PC-9 (cell line): ENCODE measurements around the gene PPY. TPM values are rescaled to one million over a fixed set of nuclear protein-coding genes. Genes with fewer than 3 reads are reported as not detected.

Experiments
- BruUV-seq: library from RNA; stranded (reverse); fragments of 400-500 nt; replicated peaks from 2 replicates; lab custom pipeline; 2021; lab: Mats Ljungman, UMichigan
- CTCF ChIA-PET: fragments of 300-600 bp; sonication (Branson Sonifier 250); formaldehyde crosslinking; loops from one replicate; lab custom pipeline; 2022; ENCODE audit warnings: antibody characterized with exemption; lab: Charles Lee
- POLR2A ChIA-PET: fragments of 300-600 bp; sonication (Branson Sonifier 250); formaldehyde crosslinking; loops from one replicate; lab custom pipeline; 2022; ENCODE audit warnings: antibody characterized with exemption; ENCODE audit not compliant: unreplicated experiment; lab: Charles Lee
- DNase-seq, 2 experiments: peaks; one replicate each; pipeline versions ENCODE4 v3.0.0 to v3.0.0-alpha.2; 2015 to 2022; ENCODE audit warnings: mixed read lengths in 1 of 2
- H2AFZ ChIP-seq: fragments of 200-600 bp; sonication (generic); 2 replicates; pipeline ENCODE4 v1.8.1; 2017; ENCODE audit warnings: antibody characterized with exemption
- H3F3A ChIP-seq: fragments of 200-600 bp; sonication (generic); 2 replicates; pipeline ENCODE4 v1.8.1; 2017; ENCODE audit warnings: antibody characterized with exemption, mild to moderate bottlenecking, low read depth; ENCODE audit not compliant: insufficient read depth
- H3K27ac ChIP-seq: fragments of 200-600 bp; sonication (generic); 2 replicates; pipeline ENCODE4 v1.6.1; 2016; ENCODE audit warnings: mixed run types
- H3K27me3 ChIP-seq: fragments of 200-600 bp; sonication (generic); 2 replicates; pipeline ENCODE4 v1.6.1; 2016; ENCODE audit warnings: low read depth, mixed run types; ENCODE audit not compliant: insufficient read depth
- H3K36me3 ChIP-seq: fragments of 200-600 bp; sonication (generic); 2 replicates; pipeline ENCODE4 v1.6.1; 2016; ENCODE audit warnings: low read depth, mixed run types
- H3K4me1 ChIP-seq: fragments of 200-600 bp; sonication (generic); replicated peaks from 2 replicates; pipeline ENCODE4 v1.6.1; 2016; ENCODE audit warnings: mixed run types; ENCODE audit not compliant: insufficient read depth
- H3K4me2 ChIP-seq: fragments of 200-600 bp; sonication (generic); 2 replicates; pipeline ENCODE4 v1.6.1; 2017; ENCODE audit warnings: mixed run types
- H3K4me3 ChIP-seq: fragments of 200-600 bp; sonication (generic); 2 replicates; pipeline ENCODE4 v1.6.1; 2016; ENCODE audit warnings: mixed run types
- H3K79me2 ChIP-seq: fragments of 200-600 bp; sonication (generic); 2 replicates; pipeline ENCODE4 v1.6.1; 2017; ENCODE audit warnings: low read depth, mixed run types
- H3K9me2 ChIP-seq: fragments of 200-600 bp; sonication (generic); 2 replicates; pipeline ENCODE4 v1.8.1; 2017; ENCODE audit warnings: mild to moderate bottlenecking; ENCODE audit not compliant: insufficient read depth
- H3K9me3 ChIP-seq: fragments of 200-600 bp; sonication (generic); 2 replicates; pipeline ENCODE4 v1.8.1; 2016; ENCODE audit warnings: low read depth; ENCODE audit not compliant: insufficient read depth
- H4K20me1 ChIP-seq: fragments of 200-600 bp; sonication (generic); 2 replicates; pipeline ENCODE4 v1.8.1; 2017; ENCODE audit not compliant: insufficient read depth
- CTCF ChIP-seq: fragments of 200-600 bp; sonication (generic); conservative IDR thresholded peaks from 2 replicates; pipeline ENCODE4 v1.6.1; 2017; ENCODE audit warnings: mixed run types, antibody characterized with exemption, mild to moderate bottlenecking, moderate library complexity
- EZH2 ChIP-seq: fragments of 200-600 bp; sonication (generic); IDR thresholded peaks from 2 replicates; pipeline ENCODE4 v1.8.0; 2017; ENCODE audit warnings: antibody characterized with exemption, low read depth
- intact Hi-C: fragments of 100-400 bp; cut with micrococcal nuclease; formaldehyde crosslinking; loops from one replicate; pipeline ENCODE4 v1.10.0; 2022; ENCODE audit not compliant: unreplicated experiment
- total RNA-seq: library from RNA; stranded (reverse); gene quantifications from 2 replicates; pipeline ENCODE4 v1.2.3, GENCODE V29; 2021

The PPY gene
- total RNA-seq, 1 experiment from 2014 or later, result not detected

- CTCF ChIA-PET, result no interaction called here
- Histone ChIP-seq H3K27me3 (peaks cover 7% of the 10 kb centered on the region; the same call in 1 of the 2 replicates), H3F3A (no peaks in the 10 kb centered on the region), H2AFZ (no peak overlapping the region), H3K27ac (no peak overlapping the region), H3K4me2 (no peak overlapping the region), H3K9me3 (no peaks in the 10 kb centered on the region), H3K4me3 (no peak overlapping the region), H3K9me2 (no peaks in the 10 kb centered on the region), H3K4me1 (no peaks in the 10 kb centered on the region), H3K36me3 (no peaks in the 10 kb centered on the region), H4K20me1 (no peaks in the 10 kb centered on the region), H3K79me2 (no peaks in the 10 kb centered on the region)
- DNase-seq, result peak in 1 of 2 experiments; percentile 47
- intact Hi-C loops, result no loop called here
- no TSS peak for BruUV-seq
- POLR2A ChIA-PET, result interaction anchor here (0.6 kb wide), 1 partner anchor 366 kb away, joined by 3 read pairs; no protein-coding TSS in a partner anchor
- no peak for TF ChIP-seq EZH2
Measured at GRCh38 chr17:43958748-43959352, 16.6 kb upstream of the PPY start.

- no peaks in the 10 kb centered on the region for H3K79me2 ChIP-seq
- no peak overlapping the region for H3K4me3 ChIP-seq
- H3K9me3 ChIP-seq, result no peaks in the 10 kb centered on the region
- DNase-seq, result no peak
- no peaks in the 10 kb centered on the region for H3F3A ChIP-seq
- no peak overlapping the region for H3K4me2 ChIP-seq
- no peaks in the 10 kb centered on the region for H4K20me1 ChIP-seq
- no peak overlapping the region for H2AFZ ChIP-seq
- H3K9me2 ChIP-seq, result no peaks in the 10 kb centered on the region
- intact Hi-C loops, result no loop called here
- H3K27ac ChIP-seq, result no peak overlapping the region
- no TSS peak for BruUV-seq
- POLR2A ChIA-PET, result no interaction called here
- TF ChIP-seq CTCF (no peak), EZH2 (no peak)
- no peaks in the 10 kb centered on the region for H3K36me3 ChIP-seq
- no peaks in the 10 kb centered on the region for H3K4me1 ChIP-seq
- CTCF ChIA-PET, result no interaction called here
- peaks cover 10% of the 10 kb centered on the region; the same call in 1 of the 2 replicates for H3K27me3 ChIP-seq
Measured at GRCh38 chr17:43956222-43956621, 13.9 kb upstream of the PPY start.

GRCh38 chr17:43953746-43954145 is 11.5 kb upstream of the PPY start, which contains the start of gene PYY:
Gene PYY (minus strand): TSS chr17:43953940. CDS start chr17:43953483, 457 bp downstream.
- Histone ChIP-seq H3K27me3 (peaks cover 19% of the 10 kb centered on the region; the same call in 1 of the 2 replicates), H3K36me3 (no peaks in the 10 kb centered on the region), H3K4me2 (no peak within 1 kb of the TSS), H3K27ac (no peak within 1 kb of the TSS), H3K4me3 (no peak within 1 kb of the TSS), H3K79me2 (no peaks in the 10 kb centered on the region), H4K20me1 (no peaks in the 10 kb centered on the region), H3K9me3 (no peaks in the 10 kb centered on the region), H2AFZ (no peak within 1 kb of the TSS), H3K9me2 (no peaks in the 10 kb centered on the region), H3F3A (no peaks in the 10 kb centered on the region), H3K4me1 (no peaks in the 10 kb centered on the region)
- ChIA-PET POLR2A (no interaction called here), CTCF (interaction anchor here (0.5 to 0.6 kb wide), 2 partner anchors 182 to 294 kb away, joined by 9 read pairs; no protein-coding TSS in a partner anchor)
- no peak for TF ChIP-seq EZH2
- no peak for TF ChIP-seq CTCF
- DNase-seq, result no peak
- no TSS peak for BruUV-seq
- intact Hi-C loops, result no loop called here
